IMR-90 (cell line): ENCODE results near the gene TTLL11. TPM values are rescaled to one million over a fixed set of nuclear protein-coding genes. Genes with fewer than 3 reads are reported as not detected.
A peak's percentile ranks its signal among the peaks of the same experiment; 100 is the strongest.

Experiments
- ATAC-seq: fragments of 200-7000 bp; cut with Tn5 transposase; 2 replicates; pipeline ENCODE4 v1.9.1; 2020; ENCODE audit warnings: low read depth, mild to moderate bottlenecking, moderate library complexity
- BruUV-seq: library from RNA; stranded (reverse); fragments of 400-500 nt; replicated peaks from 2 replicates; lab custom pipeline; 2021; lab: Mats Ljungman, UMichigan
- CTCF ChIA-PET: fragments of 300-600 bp; formaldehyde crosslinking; extraction: SDS; loops from one replicate; lab custom pipeline; 2021; ENCODE audit warnings: antibody characterized with exemption; lab: Yijun Ruan, JAX
- POLR2A ChIA-PET: fragments of 300-600 bp; sonication (Branson Sonifier 250); formaldehyde crosslinking; loops from one replicate; lab custom pipeline; 2022; ENCODE audit warnings: antibody characterized with exemption; ENCODE audit not compliant: unreplicated experiment; lab: Charles Lee
- DNase-seq: peaks from one replicate; pipeline ENCODE4 v3.0.0; 2013
- H2AFZ ChIP-seq: replicated peaks from 2 replicates; pipeline ENCODE3; 2013; ENCODE audit warnings: low read length, mild to moderate bottlenecking; ENCODE audit not compliant: poor library complexity
- H2AK5ac ChIP-seq: 2 replicates; pipeline ENCODE4 v1.6.1; 2013; ENCODE audit warnings: low read depth, low read length, inconsistent platforms
- H2AK9ac ChIP-seq: replicated peaks from 2 replicates; pipeline ENCODE3; 2013; ENCODE audit warnings: mild to moderate bottlenecking, low read depth, low read length, moderate library complexity; ENCODE audit not compliant: poor library complexity
- H2BK120ac ChIP-seq: 2 replicates; pipeline ENCODE4 v1.6.1; 2013; ENCODE audit warnings: low read depth, low read length, inconsistent platforms
- H2BK15ac ChIP-seq: 3 replicates; pipeline ENCODE4 v1.6.1; 2013; ENCODE audit warnings: low read depth, low read length, inconsistent platforms
- H2BK20ac ChIP-seq: 2 replicates; pipeline ENCODE4 v1.6.1; 2013; ENCODE audit warnings: low read depth, mild to moderate bottlenecking, inconsistent platforms, low read length, moderate library complexity
- H2BK5ac ChIP-seq: 2 replicates; pipeline ENCODE4 v1.6.1; 2013; ENCODE audit warnings: mild to moderate bottlenecking, low read depth, low read length, inconsistent platforms; ENCODE audit not compliant: poor library complexity, severe bottlenecking
- H3K14ac ChIP-seq: replicated peaks from 2 replicates; pipeline ENCODE4 v1.6.1; 2013; ENCODE audit warnings: low read depth, low read length, inconsistent platforms
- H3K18ac ChIP-seq: 2 replicates; pipeline ENCODE4 v1.6.1; 2013; ENCODE audit warnings: low read depth, low read length, control low read depth
- H3K23ac ChIP-seq: 2 replicates; pipeline ENCODE4 v1.6.1; 2013; ENCODE audit warnings: low read depth, low read length, inconsistent platforms
- H3K27ac ChIP-seq: 2 replicates; pipeline ENCODE4 v1.5.1; 2013; ENCODE audit warnings: mild to moderate bottlenecking, control low read depth, low read length; ENCODE audit not compliant: insufficient read depth
- H3K27me3 ChIP-seq: 2 replicates; pipeline ENCODE4 v1.6.1; 2013; ENCODE audit warnings: low read length; ENCODE audit not compliant: control insufficient read depth, insufficient read depth
- H3K36me3 ChIP-seq: 2 replicates; pipeline ENCODE4 v1.6.1; 2013; ENCODE audit warnings: low read length, mixed read lengths; ENCODE audit not compliant: control insufficient read depth, insufficient read depth
- H3K4ac ChIP-seq: 2 replicates; pipeline ENCODE4 v1.6.1; 2013; ENCODE audit warnings: low read depth, low read length, inconsistent platforms
- H3K4me1 ChIP-seq: 2 replicates; pipeline ENCODE4 v1.6.1; 2013; ENCODE audit warnings: low read length, mixed read lengths; ENCODE audit not compliant: control insufficient read depth, insufficient read depth
- H3K4me2 ChIP-seq: 2 replicates; pipeline ENCODE4 v1.6.1; 2013; ENCODE audit warnings: low read depth, mild to moderate bottlenecking, control low read depth, low read length, moderate library complexity
- H3K4me3 ChIP-seq: 2 replicates; pipeline ENCODE4 v1.5.1; 2013; ENCODE audit warnings: low read depth, mild to moderate bottlenecking, control low read depth, low read length, moderate library complexity; ENCODE audit not compliant: insufficient read depth
- H3K56ac ChIP-seq: 2 replicates; pipeline ENCODE4 v1.6.1; 2013; ENCODE audit warnings: low read length, inconsistent platforms; ENCODE audit not compliant: insufficient read depth; ENCODE audit errors: extremely low read depth
- H3K79me1 ChIP-seq, 2 experiments: 2 replicates each; pipeline ENCODE4 v1.6.1; 2013; ENCODE audit warnings: low read length in 2 of 2, inconsistent platforms in 1 of 2, low read depth in 1 of 2
- H3K9ac ChIP-seq: 2 replicates; pipeline ENCODE4 v1.6.1; 2013; ENCODE audit warnings: low read depth, low read length, control low read depth
- H3K9me1 ChIP-seq: 2 replicates; pipeline ENCODE4 v1.6.1; 2013; ENCODE audit warnings: low read length, inconsistent platforms; ENCODE audit not compliant: insufficient read depth
- H3K9me3 ChIP-seq: 2 replicates; pipeline ENCODE4 v1.6.1; 2013; ENCODE audit warnings: low read length; ENCODE audit not compliant: control insufficient read depth, insufficient read depth
- H4K20me1 ChIP-seq: 2 replicates; pipeline ENCODE4 v1.6.1; 2013; ENCODE audit warnings: low read length, inconsistent platforms; ENCODE audit not compliant: insufficient read depth
- H4K5ac ChIP-seq: 2 replicates; pipeline ENCODE4 v1.6.1; 2013; ENCODE audit warnings: mild to moderate bottlenecking, low read depth, low read length, control low read depth
- H4K8ac ChIP-seq, 2 experiments: 2 replicates each; pipeline ENCODE4 v1.6.1; 2013; ENCODE audit warnings: low read depth in 2 of 2, low read length in 2 of 2, control low read depth in 1 of 2, inconsistent platforms in 1 of 2
- H4K91ac ChIP-seq: 2 replicates; pipeline ENCODE4 v1.6.1; 2013; ENCODE audit warnings: low read depth, low read length, inconsistent platforms; ENCODE audit not compliant: insufficient read depth
- BHLHE40 ChIP-seq: fragments of 150-350 bp; IDR thresholded peaks from 2 replicates; pipeline ENCODE4 v1.6.1; 2016; ENCODE audit warnings: mild to moderate bottlenecking, low read depth, low read length
- FOS ChIP-seq: fragments of 150-350 bp; IDR thresholded peaks from 2 replicates; pipeline ENCODE4 v1.6.1; 2016; ENCODE audit warnings: low read depth, low read length
- USF2 ChIP-seq: fragments of 150-350 bp; IDR thresholded peaks from 2 replicates; pipeline ENCODE4 v1.6.1; 2017; ENCODE audit warnings: mild to moderate bottlenecking, antibody characterized with exemption, low read length, low read depth
- WGBS, 2 experiments: methylation state at CpG; one replicate each; pipeline versions ENCODE4 v1.1.5 to v1.1.7; 2013; ENCODE audit warnings: missing lambda C conversion rate in 2 of 2; ENCODE audit not compliant: insufficient read length in 1 of 2; ENCODE audit errors: extremely low coverage in 2 of 2; 5-methylcytosine and 5-hydroxymethylcytosine counted together
- dilution Hi-C: fragments of 300-500 bp; cut with HindIII; formaldehyde crosslinking; loops from one replicate; pipeline ENCODE4 v1.14.3; 2018; ENCODE audit warnings: low sequenced_read_pairs; ENCODE audit not compliant: unreplicated experiment
- in situ Hi-C: fragments of 300-500 bp; cut with MboI; formaldehyde crosslinking; loops from 3 replicates; pipeline ENCODE4 v1.14.3; 2019; ENCODE audit warnings: low sequenced_read_pairs, inconsistent platforms, mixed read lengths
- intact Hi-C: fragments of 100-400 bp; cut with micrococcal nuclease; formaldehyde crosslinking; loops from 2 replicates; pipeline ENCODE4 v1.10.0; 2022
- polyA plus RNA-seq, 3 experiments: library from polyadenylated mRNA; depleted of rRNA; stranded (reverse); fragments of >200 nt; gene quantifications; 2 replicates each; pipeline ENCODE4 v1.2.3, GENCODE V29; 2012; ENCODE audit warnings: low replicate concordance in 1 of 3
- total RNA-seq: library from RNA; depleted of rRNA; stranded (reverse); fragments of >200 nt; gene quantifications from 2 replicates; pipeline ENCODE4 v1.2.3, GENCODE V29; 2012
- TF ChIP-seq, protein P1 (sequence below): fragments of 150-350 bp; IDR thresholded peaks from 2 replicates; pipeline ENCODE4 v1.6.1; 2016; ENCODE audit warnings: low read depth, mild to moderate bottlenecking, low read length, moderate library complexity, borderline replicate concordance

Gene TTLL11
- total and polyA plus RNA-seq, 2 of the 4 experiments (the other 2 are of a cell fraction): 2.0 to 4.6 TPM

DNA sequence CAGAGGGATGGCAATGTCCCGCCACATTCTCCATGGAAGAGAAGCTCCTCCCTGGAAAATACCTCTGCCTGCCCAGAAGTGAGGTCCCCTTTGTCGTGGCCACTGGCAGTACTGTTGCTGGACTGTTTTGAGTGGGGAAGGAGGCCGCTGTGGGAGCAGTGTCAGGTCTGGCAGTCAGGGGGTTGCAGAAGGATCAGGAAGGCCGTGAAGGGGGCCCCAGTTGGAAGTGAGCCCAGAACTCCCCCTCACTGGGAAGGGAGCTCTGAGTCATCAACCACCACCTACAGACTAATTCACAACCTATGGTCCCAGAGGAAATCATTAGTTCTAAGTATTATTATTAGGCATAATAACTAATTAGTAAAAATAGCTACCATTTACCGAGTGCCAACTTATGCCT is 200.4 kb downstream of the TTLL11 start:
- Histone ChIP-seq H4K5ac (no peak overlapping the region), H3K36me3 (no peaks in the 10 kb centered on the region), H3K4me2 (no peak overlapping the region), H2BK15ac (no peak overlapping the region), H4K91ac (no peak overlapping the region), H4K8ac (no peak overlapping the region), H3K23ac (no peak overlapping the region), H2AK9ac (no peak overlapping the region), H2AK5ac (0 out of 2 replicates have a peak overlapping the region, but pooled peaks have one; percentile 38), H2AFZ (no peak overlapping the region), H3K18ac (no peak overlapping the region), H2BK20ac (no peak overlapping the region), H3K9me1 (peaks cover 26% of the 10 kb centered on the region), H3K9ac (no peak overlapping the region), H3K27ac (no peak overlapping the region), H3K79me1 (peaks cover 0 to 9% of the 10 kb centered on the region in 2 experiments; a peak in 1 of 4 replicates), H2BK120ac (no peak overlapping the region), H3K4me3 (no peak overlapping the region), H2BK5ac (no peak overlapping the region), H3K14ac (no peak overlapping the region), H3K9me3 (no peaks in the 10 kb centered on the region), H3K4me1 (peaks cover 18% of the 10 kb centered on the region), H4K20me1 (peaks cover 3% of the 10 kb centered on the region; the same call in 1 of the 2 replicates), H3K27me3 (no peaks in the 10 kb centered on the region), H3K56ac (no peak overlapping the region), H3K4ac (no peak overlapping the region)
- TF ChIP-seq USF2: no peak
- peak; percentile 22; the same call in 1 of the 2 replicates for TF ChIP-seq FOS
- TF ChIP-seq, protein P1, sequence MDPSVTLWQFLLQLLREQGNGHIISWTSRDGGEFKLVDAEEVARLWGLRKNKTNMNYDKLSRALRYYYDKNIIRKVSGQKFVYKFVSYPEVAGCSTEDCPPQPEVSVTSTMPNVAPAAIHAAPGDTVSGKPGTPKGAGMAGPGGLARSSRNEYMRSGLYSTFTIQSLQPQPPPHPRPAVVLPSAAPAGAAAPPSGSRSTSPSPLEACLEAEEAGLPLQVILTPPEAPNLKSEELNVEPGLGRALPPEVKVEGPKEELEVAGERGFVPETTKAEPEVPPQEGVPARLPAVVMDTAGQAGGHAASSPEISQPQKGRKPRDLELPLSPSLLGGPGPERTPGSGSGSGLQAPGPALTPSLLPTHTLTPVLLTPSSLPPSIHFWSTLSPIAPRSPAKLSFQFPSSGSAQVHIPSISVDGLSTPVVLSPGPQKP: no peak
- TF ChIP-seq BHLHE40: no peak
- CTCF ChIA-PET: no interaction called here
- peak; percentile 55 for DNase-seq
- POLR2A ChIA-PET: no interaction called here
- ATAC-seq: no peak
- no TSS peak for BruUV-seq
- dilution Hi-C loops (no loop called here), intact Hi-C loops (no loop called here), in situ Hi-C loops (no loop called here)
- WGBS, 2 experiments: no CpG with 5 or more reads among the region's 5 CpGs
